ENCODE results near the gene NPBWR2.
"Not testable (repeated sequence)": the region's sequence is repeated elsewhere in the genome, so short reads cannot be mapped to it uniquely, and the experiment has no call there.

The NPBWR2 gene

GRCh38 chr20:64102647-64103354 lies 4.6 kb downstream of the NPBWR2 start:
- DNase-seq (ENCODE audit: low read depth), result no peak

- no peak for DNase-seq (ENCODE audit: low read depth)
Observed at GRCh38 chr20:64101731-64102621, 5.4 kb downstream of the NPBWR2 start.

GRCh38 chr20:64100946-64101688 lies 6.2 kb downstream of the NPBWR2 start:
- no peak for DNase-seq (ENCODE audit: low read depth)

GRCh38 chr20:64100566-64100888 lies 6.8 kb downstream of the NPBWR2 start:
- DNase-seq (ENCODE audit: low read depth), result no peak

GRCh38 chr20:64099880-64100565 lies 7.3 kb downstream of the NPBWR2 start:
- no peak for DNase-seq (ENCODE audit: low read depth)

- DNase-seq (ENCODE audit: low read depth), result no peak
Observed at GRCh38 chr20:64099086-64099786, 8.1 kb downstream of the NPBWR2 start.

GRCh38 chr20:64098471-64099013 lies 8.8 kb downstream of the NPBWR2 start:
- DNase-seq (ENCODE audit: low read depth), result no peak

GRCh38 chr20:64096535-64096934 lies 10.8 kb downstream of the NPBWR2 start:
- DNase-seq (ENCODE audit: low read depth), result no peak

GRCh38 chr20:64095927-64096326 lies 11.4 kb downstream of the NPBWR2 start:
- DNase-seq (ENCODE audit: low read depth), result no peak

GRCh38 chr20:64095455-64095854 lies 11.9 kb downstream of the NPBWR2 start:
- DNase-seq (ENCODE audit: low read depth), result no peak

GRCh38 chr20:64093013-64093503 lies 14.3 kb downstream of the NPBWR2 start:
- DNase-seq (ENCODE audit: low read depth), result no peak

- no peak for DNase-seq (ENCODE audit: low read depth)
Observed at GRCh38 chr20:64092258-64093012, 14.9 kb downstream of the NPBWR2 start.

GRCh38 chr20:64091770-64092169 lies 15.6 kb downstream of the NPBWR2 start:
- DNase-seq (ENCODE audit: low read depth), result no peak

GRCh38 chr20:64091340-64091739 lies 16.0 kb downstream of the NPBWR2 start:
- DNase-seq (ENCODE audit: low read depth), result no peak

- no peak for DNase-seq (ENCODE audit: low read depth)
Observed at GRCh38 chr20:64090165-64090564, 17.2 kb downstream of the NPBWR2 start.

- not testable (repeated sequence) for DNase-seq (ENCODE audit: low read depth)
Observed at GRCh38 chr20:64088586-64088985, 18.8 kb downstream of the NPBWR2 start.

GRCh38 chr20:64087226-64087825 lies 20.0 kb downstream of the NPBWR2 start:
- DNase-seq (ENCODE audit: low read depth), result not testable (repeated sequence)

GRCh38 chr20:64086801-64087200 lies 20.6 kb downstream of the NPBWR2 start:
- no peak for DNase-seq (ENCODE audit: low read depth)

GRCh38 chr20:64084685-64085152 lies 22.6 kb downstream of the NPBWR2 start:
- DNase-seq (ENCODE audit: low read depth), result no peak
